HG03378 (cell line): Measurements from ENCODE around the gene MRPS15.
"Not testable (repeated sequence)": the region's sequence is repeated elsewhere in the genome, so short reads cannot be mapped to it uniquely, and the experiment has no call there.

Source experiments
- ATAC-seq: cut with Tn5 transposase; IDR thresholded peaks from one replicate; pipeline ENCODE4 v1.9.1; 2021; ENCODE audit warnings: mild to moderate bottlenecking, moderate library complexity; ENCODE audit not compliant: unreplicated experiment

MRPS15 gene

DNA sequence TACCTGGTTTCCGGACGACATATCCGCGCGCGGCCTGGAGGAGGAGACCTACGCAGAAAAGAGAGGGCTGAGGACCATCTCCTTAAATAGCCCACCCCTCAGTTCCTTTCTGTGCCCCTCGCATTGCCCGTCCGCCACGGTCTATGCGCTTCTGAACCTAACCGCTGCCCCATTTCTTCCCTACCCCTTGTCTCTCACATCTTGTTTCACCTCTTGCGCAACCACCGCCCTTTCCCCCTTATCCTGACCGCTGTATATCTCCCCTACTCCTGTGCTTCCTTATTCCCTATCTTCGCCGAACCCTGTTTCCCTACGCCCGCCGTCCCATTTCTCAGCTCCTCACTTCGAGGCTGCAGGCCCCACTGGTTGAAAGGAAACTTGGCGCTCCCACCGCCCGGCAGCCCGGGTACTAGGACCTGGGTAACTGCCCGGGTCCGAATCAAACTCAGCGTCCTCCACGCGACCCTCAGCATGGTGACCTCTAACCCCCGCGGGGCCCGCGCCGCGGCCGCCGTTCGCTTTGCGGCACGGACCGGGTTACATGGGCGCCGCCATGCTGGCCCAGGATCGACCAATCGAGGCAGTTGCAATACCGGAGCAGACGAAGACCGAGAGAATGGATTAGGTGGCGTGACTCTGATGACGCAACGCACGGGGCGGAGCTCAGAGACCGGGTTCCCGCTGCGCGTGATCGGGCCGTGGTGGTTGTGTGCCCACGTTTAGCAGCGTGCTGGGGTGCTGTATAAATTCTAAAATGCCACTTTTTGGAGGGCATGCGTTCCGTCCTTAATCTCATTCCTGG, at the start of gene MRPS15:
Gene MRPS15 (minus strand): TSS at position 582 of the 802 bp plus-strand sequence. CDS start 109 bp downstream, at position 473.
- peak; percentile 85 for ATAC-seq

- no peak for ATAC-seq
Observed at GRCh38 chr1:36512842-36513241, 48.7 kb upstream of the MRPS15 start.

GRCh38 chr1:36511804-36512798, 47.9 kb upstream of the MRPS15 start:
- ATAC-seq: no peak

DNA sequence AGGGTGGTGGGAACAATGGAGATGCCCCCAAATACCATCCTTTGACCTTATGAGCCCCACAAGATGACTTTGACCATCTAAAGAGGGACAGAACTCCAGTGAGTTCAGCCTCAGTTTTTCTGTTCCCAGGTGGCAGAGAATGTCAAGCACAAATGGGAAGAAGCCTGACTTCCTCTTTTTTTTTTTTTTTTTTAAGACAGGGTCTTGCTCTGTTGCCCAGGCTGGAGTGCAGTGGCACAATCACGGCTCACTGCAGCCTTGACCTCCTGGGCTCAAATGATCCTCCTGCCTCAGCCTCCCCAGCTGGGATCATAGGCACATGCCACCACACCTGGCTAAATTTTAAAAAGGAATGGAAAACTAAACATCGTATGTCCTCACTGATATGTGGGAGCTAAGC, 47.0 kb upstream of the MRPS15 start:
- not testable (repeated sequence) for ATAC-seq

DNA sequence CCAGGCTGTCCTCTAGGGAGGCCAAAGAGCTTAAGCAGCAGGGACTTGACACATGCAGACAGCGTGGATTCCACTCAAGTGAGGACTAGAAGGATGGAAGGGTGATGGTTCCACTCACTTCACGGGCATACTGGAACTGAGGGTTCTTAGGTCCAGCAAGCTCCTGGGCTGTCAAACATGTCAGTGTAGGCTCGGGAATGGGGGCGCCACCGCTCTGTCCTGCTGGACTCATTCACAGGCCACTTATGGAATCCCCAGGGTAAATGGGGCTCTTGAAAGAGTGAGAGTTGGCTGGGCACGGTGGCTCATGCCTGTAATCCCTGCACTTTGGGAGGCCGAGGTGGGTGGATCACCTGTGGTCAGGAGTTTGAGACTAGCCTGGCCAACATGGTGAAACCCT, 46.2 kb upstream of the MRPS15 start:
- no peak for ATAC-seq

- no peak for ATAC-seq
Observed at GRCh38 chr1:36508257-36508656, 44.1 kb upstream of the MRPS15 start.

DNA sequence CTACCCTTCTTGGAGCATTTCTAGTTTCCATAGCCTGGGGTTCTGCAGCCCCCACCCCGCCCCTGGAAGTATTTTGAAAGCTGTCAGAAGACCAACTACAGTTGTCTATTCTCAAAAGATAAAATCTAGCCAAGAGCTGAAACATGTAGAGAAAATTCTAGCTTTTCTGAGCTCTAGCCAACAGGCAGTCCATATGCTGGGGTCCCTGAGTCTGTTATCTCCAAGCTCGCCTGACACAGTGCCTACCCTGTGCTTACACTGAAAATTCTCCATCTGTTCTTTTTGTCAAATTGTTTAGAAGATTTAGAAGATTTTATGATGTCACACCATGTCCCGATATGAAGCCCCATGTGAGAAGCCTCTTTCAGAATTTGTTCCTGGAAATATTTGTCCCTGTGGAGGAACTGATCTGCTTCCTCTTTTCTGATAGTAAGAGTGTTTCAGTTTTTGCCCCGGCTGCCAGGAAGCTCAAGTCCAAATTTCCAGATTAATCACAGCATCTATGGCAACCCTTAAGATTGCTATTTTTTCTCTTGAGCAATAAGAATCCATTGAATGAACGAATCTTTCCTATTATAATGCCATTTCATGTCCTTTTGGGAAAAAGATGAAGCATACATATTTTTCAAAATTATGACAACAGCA, 42.2 kb upstream of the MRPS15 start:
- ATAC-seq: no peak

DNA sequence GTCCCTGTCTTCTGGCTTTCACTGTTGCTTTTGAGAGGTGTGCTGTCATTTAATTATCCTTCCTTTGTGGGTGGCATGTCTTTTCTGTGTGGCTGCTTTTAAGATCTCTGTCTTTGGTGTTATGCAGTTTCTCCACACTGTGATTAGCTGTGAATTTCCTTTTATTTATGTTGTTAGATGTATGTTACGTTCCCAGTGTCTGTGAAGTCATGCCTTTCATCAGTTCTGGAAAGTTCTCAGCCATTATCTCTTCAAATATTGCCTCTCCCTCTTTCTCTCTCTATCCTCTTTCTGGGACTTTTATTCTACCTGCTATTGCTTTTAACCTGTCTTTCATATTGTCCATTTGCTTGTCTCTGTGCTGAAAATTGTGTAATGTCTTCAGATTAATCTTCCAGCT, 39.5 kb upstream of the MRPS15 start:
- ATAC-seq: no peak

DNA sequence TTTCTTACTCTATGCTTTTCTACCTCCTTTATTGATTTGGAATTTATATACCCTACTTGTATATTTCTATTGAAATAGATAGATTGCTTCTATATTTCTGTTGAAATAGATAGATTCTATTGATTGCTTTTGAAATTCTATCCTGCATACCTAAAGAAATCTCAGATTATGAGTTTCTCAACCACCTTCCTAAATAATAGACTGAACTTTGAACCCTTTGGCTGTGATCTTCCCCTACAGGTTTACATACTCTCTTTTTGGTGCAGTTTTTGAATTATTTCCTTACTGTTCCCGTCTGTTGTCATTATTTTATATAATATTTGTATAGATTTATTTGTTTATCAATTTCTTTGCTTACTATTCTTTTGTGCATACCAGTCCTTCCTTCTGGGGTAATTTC, 39.0 kb upstream of the MRPS15 start:
- ATAC-seq: no peak

GRCh38 chr1:36502616-36503015, 38.4 kb upstream of the MRPS15 start:
- ATAC-seq: no peak

GRCh38 chr1:36501911-36502310, 37.7 kb upstream of the MRPS15 start:
- ATAC-seq: not testable (repeated sequence)

- ATAC-seq: no peak
Observed at GRCh38 chr1:36497207-36497606, 33.0 kb upstream of the MRPS15 start.

DNA sequence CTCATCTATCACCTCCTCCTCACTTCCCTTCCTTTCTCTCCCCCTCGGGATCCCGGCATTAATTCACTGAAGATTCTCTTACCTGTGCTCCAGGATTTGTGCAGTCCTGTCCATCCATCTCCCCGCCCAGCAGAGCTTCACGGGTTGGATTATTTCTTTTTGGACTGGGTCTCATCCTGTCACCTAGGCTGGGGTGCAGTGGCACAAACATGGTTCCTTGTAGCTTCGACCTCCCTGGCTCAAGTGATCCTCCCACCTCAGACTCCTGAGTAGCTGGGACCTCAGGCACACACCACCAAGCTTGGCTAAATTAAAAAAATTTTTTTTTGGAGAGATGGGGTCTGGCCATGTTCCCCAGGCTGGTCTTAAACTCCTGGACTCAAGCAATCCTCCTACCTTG, 30.8 kb upstream of the MRPS15 start:
- no peak for ATAC-seq

- ATAC-seq: no peak
Observed at GRCh38 chr1:36493524-36493923, 29.3 kb upstream of the MRPS15 start.

GRCh38 chr1:36492491-36492890, 28.3 kb upstream of the MRPS15 start:
- no peak for ATAC-seq

GRCh38 chr1:36489258-36490051, 25.3 kb upstream of the MRPS15 start:
- ATAC-seq: not testable (repeated sequence)

DNA sequence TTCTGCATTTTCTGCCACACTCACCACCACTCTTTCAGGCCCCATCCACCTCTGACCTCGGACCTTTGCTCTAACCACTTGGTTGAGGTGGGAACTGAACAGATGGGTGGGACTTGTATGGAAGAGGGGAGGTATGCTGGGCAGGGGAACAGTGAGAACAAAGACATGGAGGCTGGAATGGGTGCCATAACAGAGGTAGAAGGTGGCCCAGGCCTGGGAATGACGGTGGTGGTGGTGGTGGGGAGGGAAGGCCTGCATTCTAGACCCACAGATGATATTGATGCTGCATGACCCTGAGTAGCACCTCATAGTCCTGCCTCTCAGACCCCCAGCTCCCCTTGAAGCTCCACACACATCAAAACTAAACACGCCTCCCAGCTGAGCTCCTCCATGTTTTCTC, 23.7 kb upstream of the MRPS15 start:
- no peak for ATAC-seq

DNA sequence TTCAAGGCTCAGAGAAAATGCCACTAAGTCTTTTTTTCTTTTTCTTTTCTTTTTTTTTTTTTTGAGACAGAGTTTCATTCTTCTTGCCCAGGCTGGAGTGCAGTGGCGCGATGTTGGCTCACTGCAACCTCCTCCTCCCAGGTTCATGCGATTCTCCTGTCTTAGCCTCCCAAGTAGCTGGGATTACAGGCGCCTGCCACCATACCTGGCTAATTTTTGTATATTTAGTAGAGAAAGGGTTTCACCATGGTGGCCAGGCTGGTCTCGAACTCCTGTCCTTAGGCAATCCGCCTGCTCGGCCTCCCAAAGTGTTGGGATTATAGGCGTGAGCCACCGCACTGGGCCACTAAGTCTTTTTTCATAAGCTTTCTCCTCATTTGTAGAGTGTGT, 23.1 kb upstream of the MRPS15 start:
- ATAC-seq: not testable (repeated sequence)

DNA sequence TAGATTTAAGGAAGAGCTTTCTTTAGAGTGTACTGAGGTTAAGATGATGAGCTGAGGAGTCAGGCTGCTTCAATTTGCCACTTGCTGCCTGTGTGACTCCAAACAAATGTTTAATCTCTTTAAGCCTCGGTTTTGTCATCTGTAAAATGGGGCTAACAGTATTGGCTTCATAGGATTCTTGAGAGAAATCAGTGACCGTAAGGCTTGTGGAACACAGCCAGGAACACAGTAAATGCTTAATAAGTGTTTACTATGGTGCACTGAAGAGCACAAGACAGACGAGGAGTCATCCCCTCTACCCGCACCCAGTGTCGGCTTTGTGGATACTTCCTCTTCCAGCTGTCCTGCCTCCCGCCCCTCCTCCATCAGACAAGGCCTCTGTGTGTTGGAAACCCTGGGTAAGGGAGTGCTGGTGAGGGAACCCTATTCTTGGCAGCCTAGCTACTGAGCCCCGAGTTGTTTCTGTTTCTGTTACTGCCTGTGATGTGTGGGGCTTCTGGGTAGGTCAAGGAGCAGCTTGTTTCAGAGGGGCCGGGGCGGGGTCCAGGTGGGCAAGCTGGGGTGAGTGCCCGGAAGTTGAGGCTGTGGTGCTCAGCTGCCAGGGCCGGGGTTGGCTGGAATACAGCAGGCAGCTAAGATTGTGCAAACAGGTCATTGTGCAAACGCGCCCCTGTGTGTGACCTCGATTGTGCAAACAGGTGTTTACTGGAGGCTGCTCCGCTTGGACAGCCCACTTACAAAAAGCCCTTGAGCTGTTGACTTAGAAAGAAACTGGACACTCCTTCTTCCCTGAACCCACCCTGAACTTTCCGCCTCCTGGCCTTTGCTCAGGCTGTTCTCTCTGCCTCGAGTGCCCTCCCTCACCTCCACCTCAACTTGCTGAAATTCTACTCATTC, 22.5 kb upstream of the MRPS15 start:
- ATAC-seq: no peak

DNA sequence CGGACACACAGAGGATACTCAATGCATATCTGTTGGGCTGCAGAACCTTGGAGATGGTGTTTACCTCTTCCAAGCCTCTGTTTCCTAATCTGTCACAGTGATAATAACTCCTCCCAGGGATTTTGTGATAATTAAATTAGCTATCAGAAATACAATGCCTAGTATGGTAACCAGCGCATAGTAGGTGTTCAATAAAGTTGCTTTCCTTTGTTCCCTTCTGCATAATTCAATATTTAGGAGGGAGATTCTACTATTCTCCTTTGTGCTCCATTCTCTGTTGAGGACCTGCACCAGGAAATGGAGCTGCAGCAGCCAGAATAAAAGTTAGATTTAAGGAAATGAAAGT, 21.9 kb upstream of the MRPS15 start:
- ATAC-seq: no peak
